GM08714 (cell line): ENCODE results near the gene FADS6.
"Not testable (repeated sequence)": the region's sequence is repeated elsewhere in the genome, so short reads cannot be mapped to it uniquely, and the experiment has no call there.

Experiments
- H3K4me3 ChIP-seq: fragments of 200-500 bp; sonication (Bioruptor generic); 2 replicates; pipeline ENCODE4 v1.5.1; 2014; ENCODE audit warnings: mild to moderate bottlenecking, low read length, inconsistent platforms
- ZNF274 ChIP-seq: IDR thresholded peaks from 2 replicates; pipeline ENCODE4 v1.6.1; 2012; ENCODE audit warnings: mild to moderate bottlenecking, low read depth, low read length

FADS6 gene

DNA sequence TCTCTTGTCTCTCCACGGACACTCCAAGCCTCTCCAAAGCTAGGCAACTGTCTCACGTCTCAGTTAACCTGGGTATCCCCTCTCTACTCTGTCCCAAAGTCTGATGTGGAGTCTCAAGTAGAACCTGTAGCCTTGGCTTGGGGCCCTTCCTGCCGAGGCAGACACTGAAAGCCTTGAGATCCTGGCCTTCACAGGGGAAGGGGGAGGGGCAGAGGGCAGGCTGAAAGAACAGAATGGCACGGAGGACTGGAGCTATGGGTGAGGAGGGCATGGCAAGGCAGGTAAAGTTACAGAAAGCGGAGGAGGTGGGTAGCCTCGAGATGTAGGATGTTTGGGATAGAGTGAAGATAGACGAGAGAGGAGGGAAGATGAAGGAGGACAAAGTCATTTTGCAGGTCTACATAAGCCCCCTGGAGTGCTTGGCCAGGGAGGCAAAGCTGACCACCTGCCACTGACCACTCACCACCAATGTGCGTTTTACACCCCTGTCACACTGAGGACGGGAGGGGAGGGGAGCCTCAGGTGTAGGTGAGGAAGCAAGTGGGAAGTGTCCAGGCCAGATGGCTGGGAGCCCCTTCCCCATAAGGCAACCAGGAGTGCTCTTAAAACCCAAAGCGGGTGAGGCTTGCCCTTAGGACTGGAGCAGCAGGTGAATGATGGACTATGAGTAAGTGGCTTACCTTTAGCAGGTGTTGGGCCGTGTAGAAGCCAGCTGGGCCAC is 21.9 kb downstream of the FADS6 start:
- H3K4me3 ChIP-seq: peak overlapping the region; percentile 93
- no peak for TF ChIP-seq ZNF274

GRCh38 chr17:74870512-74870911 is 22.9 kb downstream of the FADS6 start:
- H3K4me3 ChIP-seq: no peak overlapping the region
- no peak for TF ChIP-seq ZNF274

DNA sequence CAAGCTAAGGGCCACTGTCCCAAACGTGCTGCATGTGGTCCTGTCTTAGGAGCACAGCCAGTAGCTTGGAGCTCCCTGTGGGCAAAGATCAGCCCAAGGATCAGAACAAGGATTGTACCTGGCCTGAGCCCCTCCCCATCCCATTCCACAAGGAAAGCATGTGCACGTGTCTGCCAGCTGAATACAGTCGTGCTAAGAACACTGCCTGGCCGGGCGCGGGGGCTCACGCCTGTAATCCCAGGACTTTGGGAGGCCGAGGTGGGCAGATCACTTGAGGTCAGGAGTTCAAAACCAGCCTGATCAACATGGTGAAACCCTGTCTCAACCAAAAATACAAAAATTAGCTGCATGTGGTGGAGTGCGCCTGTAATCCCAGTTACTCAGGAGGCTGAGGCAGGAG is 23.4 kb downstream of the FADS6 start:
- H3K4me3 ChIP-seq: not testable (repeated sequence)

- H3K4me3 ChIP-seq: no peak overlapping the region
- TF ChIP-seq ZNF274: no peak
Measured at GRCh38 chr17:74868908-74869255, 24.6 kb downstream of the FADS6 start.

- no peak overlapping the region for H3K4me3 ChIP-seq
- TF ChIP-seq ZNF274: no peak
Measured at GRCh38 chr17:74868251-74868907, 25.1 kb downstream of the FADS6 start.

GRCh38 chr17:74866198-74866835 is 27.1 kb downstream of the FADS6 start:
- TF ChIP-seq ZNF274: no peak
- H3K4me3 ChIP-seq: no peak overlapping the region

DNA sequence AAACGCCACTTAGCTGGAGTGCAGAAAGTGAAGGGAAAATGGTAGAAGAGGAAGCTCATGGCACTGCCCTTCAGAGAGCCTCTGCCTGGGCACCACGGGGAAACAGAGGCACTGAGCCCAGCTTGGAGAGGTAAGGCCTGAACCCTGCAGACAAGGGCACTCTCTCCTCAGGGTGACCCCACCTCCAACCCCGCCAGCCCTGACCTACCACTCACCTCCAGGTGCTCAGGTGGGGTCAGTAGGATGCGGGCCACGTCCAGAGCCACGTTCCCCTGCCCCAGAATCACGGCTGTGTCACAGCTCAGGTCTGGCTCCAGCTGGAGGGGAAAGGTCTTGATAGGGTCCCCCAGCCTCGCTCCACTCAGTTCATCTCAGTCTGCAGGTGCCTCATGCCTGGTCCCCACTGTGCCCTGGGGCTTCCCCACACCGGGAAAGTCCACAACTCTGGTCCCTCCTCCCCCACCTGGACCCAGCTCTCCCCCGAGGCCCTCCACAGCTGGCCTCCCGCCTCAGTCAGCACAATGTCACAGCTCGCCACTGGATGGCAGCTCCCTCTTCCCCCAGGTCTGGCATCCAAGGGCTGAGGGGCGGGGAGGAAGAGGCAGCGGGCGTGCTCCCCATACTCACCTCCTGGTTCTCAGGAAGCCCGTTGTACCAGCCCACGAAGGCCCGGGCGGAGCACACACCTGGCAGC is 27.8 kb downstream of the FADS6 start:
- no peak for TF ChIP-seq ZNF274
- no peak overlapping the region for H3K4me3 ChIP-seq

DNA sequence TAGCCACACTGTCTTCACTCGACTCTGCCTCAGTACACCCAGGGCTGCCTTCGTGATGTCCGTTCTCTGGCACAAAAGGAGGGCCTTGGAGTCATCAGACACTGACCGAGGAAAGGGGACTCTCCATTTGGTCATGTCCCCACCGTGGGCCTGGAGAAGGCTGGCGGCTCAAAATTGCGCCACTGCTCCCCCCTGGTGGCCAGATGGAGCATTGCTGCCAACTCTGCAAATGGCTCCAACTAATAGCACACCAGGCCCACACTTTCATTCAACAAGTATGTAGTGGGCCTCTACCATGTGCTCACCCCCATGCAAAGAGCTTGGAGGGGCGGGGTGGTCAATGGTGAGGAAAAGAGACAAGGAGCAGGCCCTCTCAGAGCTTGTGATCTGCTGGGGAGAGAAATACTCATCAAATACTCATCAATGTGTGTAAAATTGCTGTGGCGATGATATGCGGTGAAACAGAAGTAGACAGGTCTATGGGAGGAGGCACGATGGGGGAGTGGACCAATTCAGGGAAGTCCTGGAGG is 28.5 kb downstream of the FADS6 start:
- H3K4me3 ChIP-seq: no peak overlapping the region
- no peak for TF ChIP-seq ZNF274

- no peak overlapping the region for H3K4me3 ChIP-seq
- no peak for TF ChIP-seq ZNF274
Measured at GRCh38 chr17:74864297-74864865, 29.1 kb downstream of the FADS6 start.

GRCh38 chr17:74863420-74864296 is 29.8 kb downstream of the FADS6 start:
- H3K4me3 ChIP-seq: no peak overlapping the region
- no peak for TF ChIP-seq ZNF274

DNA sequence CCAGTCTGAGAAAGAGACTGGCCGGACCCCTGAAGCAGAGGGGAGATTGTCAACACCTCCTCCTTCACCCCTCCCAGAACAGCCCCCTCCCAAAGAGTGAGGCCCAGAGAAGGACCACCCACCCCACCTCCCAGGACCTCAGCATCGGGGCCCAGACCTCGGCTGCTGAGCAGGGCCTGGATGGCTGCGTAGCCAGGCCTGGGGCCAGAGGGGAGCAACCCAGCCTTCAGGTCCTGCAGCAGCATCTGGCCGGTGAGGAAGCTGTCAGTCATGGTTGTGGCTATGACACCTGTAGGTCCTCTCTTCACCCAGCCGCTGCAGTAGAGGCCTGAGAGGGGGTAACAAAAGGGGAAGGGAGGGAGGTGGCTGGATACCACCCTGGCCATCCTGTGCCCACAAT is 30.5 kb downstream of the FADS6 start:
- TF ChIP-seq ZNF274: no peak
- no peak overlapping the region for H3K4me3 ChIP-seq

DNA sequence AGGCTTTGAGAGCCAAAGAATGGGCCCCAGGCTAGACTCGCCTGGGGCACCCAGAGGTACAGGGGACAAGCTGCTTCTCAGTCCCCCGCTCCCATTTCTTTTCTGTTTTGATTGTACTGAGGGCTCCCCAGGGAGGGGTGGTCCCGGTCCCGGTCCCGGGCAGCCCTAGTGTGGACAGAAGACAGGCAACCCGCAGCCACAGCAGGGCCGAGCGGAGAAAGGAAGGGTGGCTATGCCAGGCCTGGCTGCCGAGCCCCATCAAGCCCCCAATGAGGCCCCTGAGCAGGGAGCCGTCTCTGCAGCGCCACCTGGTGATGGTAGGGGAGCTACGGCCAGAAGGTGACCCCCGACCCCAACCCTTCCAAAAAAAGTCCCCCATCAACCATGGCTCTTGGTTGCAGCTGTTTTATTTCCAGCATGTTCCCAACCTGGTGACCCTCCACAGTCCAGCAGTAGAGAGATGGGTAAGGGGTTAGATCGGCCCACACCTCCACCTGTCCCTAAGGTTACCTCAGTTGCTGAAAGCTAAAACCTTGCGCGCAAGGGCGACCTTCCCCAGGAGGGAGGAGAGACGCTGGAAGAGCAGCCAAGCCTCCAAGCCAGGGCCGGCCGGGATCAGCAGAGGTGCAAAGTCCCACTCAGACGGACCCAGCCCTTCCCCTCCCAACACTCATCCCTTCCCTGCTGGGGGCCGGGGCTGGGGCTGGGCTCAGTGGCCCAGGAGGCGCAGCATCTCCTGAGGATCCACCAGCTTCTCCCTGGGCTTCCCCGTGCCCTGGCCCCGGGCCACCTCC is 31.1 kb downstream of the FADS6 start:
- TF ChIP-seq ZNF274: no peak
- no peak overlapping the region for H3K4me3 ChIP-seq
